Fibroblast of lung (primary cell): ENCODE data around the gene MYOC.

Source experiments
- EZH2 ChIP-seq: IDR thresholded peaks from 2 replicates; pipeline ENCODE4 v1.5.1; 2012; ENCODE audit warnings: low read length, control low read depth, mild to moderate bottlenecking; ENCODE audit errors: missing control alignments
- TF ChIP-seq, protein P1 (sequence below), 2 donors: IDR thresholded peaks in 1 of 2; conservative IDR thresholded peaks in 1 of 2; 1 replicate in 1 of 2; 2 replicates in 1 of 2; pipeline ENCODE4 v1.5.1; 2011 to 2012; ENCODE audit warnings: low read length in 2 of 2, control low read depth in 1 of 2, inconsistent platforms in 1 of 2, low read depth in 1 of 2, mild to moderate bottlenecking in 1 of 2

DNA sequence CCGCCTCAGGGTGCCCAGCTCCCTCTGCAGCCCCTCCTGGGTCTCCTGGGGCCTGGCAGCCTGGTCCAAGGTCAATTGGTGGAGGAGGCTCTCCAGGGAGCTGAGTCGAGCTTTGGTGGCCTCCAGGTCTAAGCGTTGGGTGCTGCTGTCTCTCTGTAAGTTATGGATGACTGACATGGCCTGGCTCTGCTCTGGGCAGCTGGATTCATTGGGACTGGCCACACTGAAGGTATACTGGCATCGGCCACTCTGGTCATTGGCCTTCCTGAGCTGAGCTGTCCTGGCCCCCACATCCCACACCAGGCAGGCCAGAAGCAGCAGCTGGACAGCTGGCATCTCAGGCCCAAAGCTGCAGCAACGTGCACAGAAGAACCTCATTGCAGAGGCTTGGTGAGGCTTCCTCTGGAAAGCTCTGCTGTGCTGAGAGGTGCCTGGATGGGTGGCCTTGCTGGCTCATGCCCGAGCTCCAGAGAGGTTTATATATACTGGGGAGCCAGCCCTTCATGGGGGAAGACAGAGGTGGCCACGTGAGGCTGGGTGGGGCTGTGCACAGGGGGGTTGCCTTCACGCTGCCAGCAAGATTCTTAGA lies at the start of gene MYOC:
- TF ChIP-seq, protein P1, sequence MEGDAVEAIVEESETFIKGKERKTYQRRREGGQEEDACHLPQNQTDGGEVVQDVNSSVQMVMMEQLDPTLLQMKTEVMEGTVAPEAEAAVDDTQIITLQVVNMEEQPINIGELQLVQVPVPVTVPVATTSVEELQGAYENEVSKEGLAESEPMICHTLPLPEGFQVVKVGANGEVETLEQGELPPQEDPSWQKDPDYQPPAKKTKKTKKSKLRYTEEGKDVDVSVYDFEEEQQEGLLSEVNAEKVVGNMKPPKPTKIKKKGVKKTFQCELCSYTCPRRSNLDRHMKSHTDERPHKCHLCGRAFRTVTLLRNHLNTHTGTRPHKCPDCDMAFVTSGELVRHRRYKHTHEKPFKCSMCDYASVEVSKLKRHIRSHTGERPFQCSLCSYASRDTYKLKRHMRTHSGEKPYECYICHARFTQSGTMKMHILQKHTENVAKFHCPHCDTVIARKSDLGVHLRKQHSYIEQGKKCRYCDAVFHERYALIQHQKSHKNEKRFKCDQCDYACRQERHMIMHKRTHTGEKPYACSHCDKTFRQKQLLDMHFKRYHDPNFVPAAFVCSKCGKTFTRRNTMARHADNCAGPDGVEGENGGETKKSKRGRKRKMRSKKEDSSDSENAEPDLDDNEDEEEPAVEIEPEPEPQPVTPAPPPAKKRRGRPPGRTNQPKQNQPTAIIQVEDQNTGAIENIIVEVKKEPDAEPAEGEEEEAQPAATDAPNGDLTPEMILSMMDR (conservative IDR thresholded peaks at IDR 0.05 in 1 of 2, IDR thresholded peaks at IDR 0.05 in 1 of 2; ENCODE audit: low read depth in 1 of 2, low read length in 2 of 2): no peak
- TF ChIP-seq EZH2: no peak
